ENCODE results near the gene RAB3D.
"Not testable (repeated sequence)": the region's sequence is repeated elsewhere in the genome, so short reads cannot be mapped to it uniquely, and the experiment has no call there.

The RAB3D gene

GRCh38 chr19:11338121-11338520 is 1.3 kb downstream of the RAB3D start:
- DNase-seq: no peak

- no peak for DNase-seq
Measured at GRCh38 chr19:11337080-11337479, 2.4 kb downstream of the RAB3D start.

- DNase-seq: no peak
Measured at GRCh38 chr19:11335449-11336146, 3.9 kb downstream of the RAB3D start.

GRCh38 chr19:11333838-11334237 is 5.6 kb downstream of the RAB3D start:
- not testable (repeated sequence) for DNase-seq

GRCh38 chr19:11332822-11333221 is 6.6 kb downstream of the RAB3D start:
- peak; percentile 29 for DNase-seq

- DNase-seq: no peak
Measured at GRCh38 chr19:11331502-11331901, 8.0 kb downstream of the RAB3D start.

GRCh38 chr19:11330127-11330526 is 9.3 kb downstream of the RAB3D start:
- DNase-seq: no peak

GRCh38 chr19:11325544-11325943 is 13.9 kb downstream of the RAB3D start:
- no peak for DNase-seq

GRCh38 chr19:11324748-11325389 is 14.6 kb downstream of the RAB3D start:
- DNase-seq: no peak

GRCh38 chr19:11324079-11324661 is 15.3 kb downstream of the RAB3D start:
- DNase-seq: peak; percentile 14

GRCh38 chr19:11323601-11324078 is 15.8 kb downstream of the RAB3D start:
- DNase-seq: no peak

GRCh38 chr19:11322269-11323024 is 17.0 kb downstream of the RAB3D start:
- no peak for DNase-seq

- DNase-seq: no peak
Measured at GRCh38 chr19:11321191-11322126, 18.0 kb downstream of the RAB3D start.

GRCh38 chr19:11320278-11320995 is 19.0 kb downstream of the RAB3D start:
- DNase-seq: not testable (repeated sequence)

GRCh38 chr19:11306337-11306736 is 33.1 kb downstream of the RAB3D start:
- no peak for DNase-seq

- no peak for DNase-seq
Measured at GRCh38 chr19:11304936-11305335, 34.5 kb downstream of the RAB3D start.

- no peak for DNase-seq
Measured at GRCh38 chr19:11300811-11301120, 38.7 kb downstream of the RAB3D start.

- DNase-seq: no peak
Measured at GRCh38 chr19:11299946-11300810, 39.3 kb downstream of the RAB3D start.

- no peak for DNase-seq
Measured at GRCh38 chr19:11296264-11296663, 43.2 kb downstream of the RAB3D start.

GRCh38 chr19:11295665-11296245 is 43.7 kb downstream of the RAB3D start, which contains the start of gene TSPAN16:
Gene TSPAN16, plus strand, starts transcription at chr19:11296160. Its CDS starts 138 bp downstream, at chr19:11296298.
- no peak for DNase-seq

Data from NCI-H2171 (cell line).